ENCODE results near the gene FRMD4A. TPM values are rescaled to one million over a fixed set of nuclear protein-coding genes. Genes with fewer than 3 reads are reported as not detected.

The FRMD4A gene
- total and polyA plus RNA-seq, 10 of the 15 experiments (the other 5 are each of a cell fraction or from before 2014, with no cell fraction given): 17.8 to 75.2 (median 39.1) TPM

- TF ChIP-seq MLLT1 (IDR thresholded peaks at IDR 0.05) (no peak), ZNF622 (IDR thresholded peaks at IDR 0.05) (no peak), NFYB (IDR thresholded peaks at IDR 0.05; ENCODE audit: insufficient read depth, low read depth, low read length) (no peak), USF2 (IDR thresholded peaks at IDR 0.05; ENCODE audit: borderline replicate concordance, low read depth, low read length) (no peak), IRF3 (IDR thresholded peaks at IDR 0.05) (no peak)
Observed at GRCh38 chr10:14225379-14225778, 105.3 kb downstream of the FRMD4A start (continued).

GRCh38 chr10:14220026-14220425 is 110.7 kb downstream of the FRMD4A start:
- CTCF ChIA-PET: no interaction called here
- intact Hi-C loops (cut with micrococcal nuclease; ENCODE audit: unreplicated experiment): no loop called here
- FAIRE-seq: no peak

More at GRCh38 chr10:14220026-14220425, 110.7 kb downstream of the FRMD4A start:
- ChIA-PET RAD21 (ENCODE audit: unreplicated experiment) (no interaction called here), POLR2A (no interaction called here), SMC1A (ENCODE audit: uncharacterized antibody, unreplicated experiment) (no interaction called here)
- Histone ChIP-seq H3K27ac (ENCODE audit: control insufficient read depth, insufficient read depth) (no peak overlapping the region), H3K4me3 (no peak overlapping the region), H3K4me2 (ENCODE audit: control insufficient read depth, insufficient read depth) (no peak overlapping the region), H4K20me1 (ENCODE audit: control insufficient read depth, insufficient read depth) (no peaks in the 10 kb centered on the region), H3K4me1 (ENCODE audit: control insufficient read depth, insufficient read depth, low read length) (no peaks in the 10 kb centered on the region), H3K36me3 (ENCODE audit: control insufficient read depth in 2 of 2, insufficient read depth in 2 of 2, low read length in 1 of 2) (no peaks in the 10 kb centered on the region), H3K9ac (ENCODE audit: control insufficient read depth, insufficient read depth, low read length) (no peak overlapping the region), H2AFZ (ENCODE audit: control insufficient read depth, low read depth, low read length) (no peak overlapping the region), H3K27me3 (replicated peaks in 1 of 2; ENCODE audit: control insufficient read depth in 2 of 2, insufficient read depth in 2 of 2, low read length in 1 of 2) (no peaks in the 10 kb centered on the region; a peak in 2 of 4 replicates), H3K9me3 (replicated peaks; ENCODE audit: control insufficient read depth, insufficient read depth, low read length) (no peaks in the 10 kb centered on the region), H3K79me2 (ENCODE audit: control insufficient read depth, insufficient read depth, low read length) (no peaks in the 10 kb centered on the region)
- DNase-seq (ENCODE audit: low read depth, low spot score) (no peak), ATAC-seq (no peak)
- 15% methylated on average over 7 of the region's 7 CpGs for WGBS (ENCODE audit: insufficient coverage, insufficient replicate concordance, low lambda C conversion rate, missing lambda C conversion rate)
- in situ Hi-C loops (cut with MboI): no loop called here
- BruUV-seq (replicated peaks): no TSS peak
- TF ChIP-seq NFYB (IDR thresholded peaks at IDR 0.05; ENCODE audit: insufficient read depth, low read depth, low read length): no peak
- no peak for TF ChIP-seq BACH1 (IDR thresholded peaks at IDR 0.05; ENCODE audit: borderline replicate concordance)
- no peak for TF ChIP-seq MLLT1 (IDR thresholded peaks at IDR 0.05)
- TF ChIP-seq SUPT20H (IDR thresholded peaks at IDR 0.05; ENCODE audit: borderline replicate concordance, control insufficient read depth, low read depth, low read length): no peak
- TF ChIP-seq POLR2AphosphoS2 (IDR thresholded peaks at IDR 0.05; ENCODE audit: low read depth, low read length): no peak
- no peak for TF ChIP-seq EED (IDR thresholded peaks at IDR 0.05; ENCODE audit: low read depth)
- no peak for TF ChIP-seq ZBED1 (IDR thresholded peaks at IDR 0.05; ENCODE audit: borderline replicate concordance)
- no peak for TF ChIP-seq TCF12 (IDR thresholded peaks at IDR 0.05; ENCODE audit: low read depth, low read length)
- TF ChIP-seq IKZF1 (conservative IDR thresholded peaks at IDR 0.05): no peak
- TF ChIP-seq ZNF384 (IDR thresholded peaks at IDR 0.05; ENCODE audit: borderline replicate concordance, low read depth, low read length): no peak
- TF ChIP-seq SIN3A (IDR thresholded peaks at IDR 0.05; ENCODE audit: low read depth, low read length): no peak
- TF ChIP-seq KAT2A (conservative IDR thresholded peaks at IDR 0.05; ENCODE audit: control insufficient read depth, low read depth, low read length): no peak
- no peak for TF ChIP-seq MYC (IDR thresholded peaks at IDR 0.05; ENCODE audit: insufficient read depth, insufficient read length, insufficient replicate concordance, low read length, severe bottlenecking)

Data from GM12878 (cell line).